ENCODE measurements around the gene NAGS. TPM values are rescaled to one million over a fixed set of nuclear protein-coding genes. Genes with fewer than 3 reads are reported as not detected.
"Not testable (repeated sequence)": the region's sequence is repeated elsewhere in the genome, so short reads cannot be mapped to it uniquely, and the experiment has no call there.

The NAGS gene
- total and polyA plus RNA-seq, 2 experiments from 2014 or later = 4.2 to 7.2 TPM

DNA sequence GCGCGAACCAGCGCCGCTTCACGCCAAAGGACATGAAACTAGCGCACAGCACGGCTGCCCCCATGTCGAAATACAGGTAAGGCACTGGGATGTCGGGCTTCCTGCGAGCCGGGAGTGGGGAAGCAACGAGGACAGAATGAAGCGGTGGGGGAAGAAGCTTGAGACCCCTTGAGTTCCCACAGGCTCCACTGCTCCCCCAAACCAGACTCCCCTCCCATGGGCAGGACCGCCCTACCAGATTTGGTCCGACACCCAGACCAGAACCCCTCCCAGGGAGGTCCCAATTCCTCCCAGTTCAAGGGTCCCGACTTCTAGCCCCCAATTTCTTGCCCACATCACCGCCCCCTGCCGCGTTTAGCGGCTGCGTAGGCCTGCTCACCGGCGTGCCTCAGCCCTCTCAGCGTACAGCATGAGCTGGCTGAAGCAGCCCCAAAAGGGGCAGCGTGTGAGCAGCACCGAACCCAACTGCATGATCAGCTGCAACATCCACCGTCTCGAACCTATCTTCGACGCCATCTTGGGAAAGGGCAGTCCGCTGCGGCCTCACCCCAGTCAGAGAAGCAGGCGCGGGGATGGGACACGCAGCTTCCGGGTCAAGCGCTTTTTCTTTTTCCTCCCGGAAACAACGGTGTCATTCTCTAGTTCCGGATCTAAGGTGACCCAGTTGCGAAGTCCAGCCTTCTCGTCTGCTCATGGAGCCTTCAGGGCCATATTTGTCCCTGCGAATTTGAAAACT lies 10.2 kb downstream of the NAGS start, which contains the start of gene TMEM101 (continued):
- TF ChIP-seq, protein P1, sequence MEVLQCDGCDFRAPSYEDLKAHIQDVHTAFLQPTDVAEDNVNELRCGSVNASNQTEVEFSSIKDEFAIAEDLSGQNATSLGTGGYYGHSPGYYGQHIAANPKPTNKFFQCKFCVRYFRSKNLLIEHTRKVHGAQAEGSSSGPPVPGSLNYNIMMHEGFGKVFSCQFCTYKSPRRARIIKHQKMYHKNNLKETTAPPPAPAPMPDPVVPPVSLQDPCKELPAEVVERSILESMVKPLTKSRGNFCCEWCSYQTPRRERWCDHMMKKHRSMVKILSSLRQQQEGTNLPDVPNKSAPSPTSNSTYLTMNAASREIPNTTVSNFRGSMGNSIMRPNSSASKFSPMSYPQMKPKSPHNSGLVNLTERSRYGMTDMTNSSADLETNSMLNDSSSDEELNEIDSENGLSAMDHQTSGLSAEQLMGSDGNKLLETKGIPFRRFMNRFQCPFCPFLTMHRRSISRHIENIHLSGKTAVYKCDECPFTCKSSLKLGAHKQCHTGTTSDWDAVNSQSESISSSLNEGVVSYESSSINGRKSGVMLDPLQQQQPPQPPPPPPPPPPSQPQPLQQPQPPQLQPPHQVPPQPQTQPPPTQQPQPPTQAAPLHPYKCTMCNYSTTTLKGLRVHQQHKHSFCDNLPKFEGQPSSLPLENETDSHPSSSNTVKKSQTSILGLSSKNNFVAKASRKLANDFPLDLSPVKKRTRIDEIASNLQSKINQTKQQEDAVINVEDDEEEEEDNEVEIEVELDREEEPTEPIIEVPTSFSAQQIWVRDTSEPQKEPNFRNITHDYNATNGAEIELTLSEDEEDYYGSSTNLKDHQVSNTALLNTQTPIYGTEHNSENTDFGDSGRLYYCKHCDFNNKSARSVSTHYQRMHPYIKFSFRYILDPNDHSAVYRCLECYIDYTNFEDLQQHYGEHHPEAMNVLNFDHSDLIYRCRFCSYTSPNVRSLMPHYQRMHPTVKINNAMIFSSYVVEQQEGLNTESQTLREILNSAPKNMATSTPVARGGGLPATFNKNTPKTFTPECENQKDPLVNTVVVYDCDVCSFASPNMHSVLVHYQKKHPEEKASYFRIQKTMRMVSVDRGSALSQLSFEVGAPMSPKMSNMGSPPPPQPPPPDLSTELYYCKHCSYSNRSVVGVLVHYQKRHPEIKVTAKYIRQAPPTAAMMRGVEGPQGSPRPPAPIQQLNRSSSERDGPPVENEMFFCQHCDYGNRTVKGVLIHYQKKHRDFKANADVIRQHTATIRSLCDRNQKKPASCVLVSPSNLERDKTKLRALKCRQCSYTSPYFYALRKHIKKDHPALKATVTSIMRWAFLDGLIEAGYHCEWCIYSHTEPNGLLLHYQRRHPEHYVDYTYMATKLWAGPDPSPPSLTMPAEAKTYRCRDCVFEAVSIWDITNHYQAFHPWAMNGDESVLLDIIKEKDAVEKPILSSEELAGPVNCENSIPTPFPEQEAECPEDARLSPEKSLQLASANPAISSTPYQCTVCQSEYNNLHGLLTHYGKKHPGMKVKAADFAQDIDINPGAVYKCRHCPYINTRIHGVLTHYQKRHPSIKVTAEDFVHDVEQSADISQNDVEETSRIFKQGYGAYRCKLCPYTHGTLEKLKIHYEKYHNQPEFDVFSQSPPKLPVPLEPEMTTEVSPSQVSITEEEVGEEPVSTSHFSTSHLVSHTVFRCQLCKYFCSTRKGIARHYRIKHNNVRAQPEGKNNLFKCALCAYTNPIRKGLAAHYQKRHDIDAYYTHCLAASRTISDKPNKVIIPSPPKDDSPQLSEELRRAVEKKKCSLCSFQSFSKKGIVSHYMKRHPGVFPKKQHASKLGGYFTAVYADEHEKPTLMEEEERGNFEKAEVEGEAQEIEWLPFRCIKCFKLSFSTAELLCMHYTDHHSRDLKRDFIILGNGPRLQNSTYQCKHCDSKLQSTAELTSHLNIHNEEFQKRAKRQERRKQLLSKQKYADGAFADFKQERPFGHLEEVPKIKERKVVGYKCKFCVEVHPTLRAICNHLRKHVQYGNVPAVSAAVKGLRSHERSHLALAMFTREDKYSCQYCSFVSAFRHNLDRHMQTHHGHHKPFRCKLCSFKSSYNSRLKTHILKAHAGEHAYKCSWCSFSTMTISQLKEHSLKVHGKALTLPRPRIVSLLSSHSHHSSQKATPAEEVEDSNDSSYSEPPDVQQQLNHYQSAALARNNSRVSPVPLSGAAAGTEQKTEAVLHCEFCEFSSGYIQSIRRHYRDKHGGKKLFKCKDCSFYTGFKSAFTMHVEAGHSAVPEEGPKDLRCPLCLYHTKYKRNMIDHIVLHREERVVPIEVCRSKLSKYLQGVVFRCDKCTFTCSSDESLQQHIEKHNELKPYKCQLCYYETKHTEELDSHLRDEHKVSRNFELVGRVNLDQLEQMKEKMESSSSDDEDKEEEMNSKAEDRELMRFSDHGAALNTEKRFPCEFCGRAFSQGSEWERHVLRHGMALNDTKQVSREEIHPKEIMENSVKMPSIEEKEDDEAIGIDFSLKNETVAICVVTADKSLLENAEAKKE (CRISPR knock-in tag; IDR thresholded peaks at IDR 0.05) = no peak

DNA sequence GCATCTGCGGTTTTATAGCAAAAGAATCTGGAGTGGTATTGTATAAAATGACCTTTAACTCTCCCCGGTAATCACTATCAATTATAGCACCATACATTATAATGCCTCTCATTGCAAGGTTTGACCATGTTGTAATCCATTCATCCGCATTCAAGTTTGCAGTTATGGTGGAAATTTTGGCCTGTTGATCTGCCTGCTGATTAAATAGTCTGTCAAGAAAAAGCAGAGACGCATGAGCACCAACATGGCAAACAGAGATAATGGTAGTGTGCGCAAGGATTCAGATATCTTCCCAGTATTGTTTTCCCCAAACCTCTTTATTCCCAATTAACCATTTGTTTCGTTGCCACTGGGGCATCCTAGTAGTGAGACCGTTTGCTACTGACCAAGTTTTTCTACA lies 16.8 kb downstream of the NAGS start:
- not testable (repeated sequence) for H3K27me3 ChIP-seq (ENCODE audit: insufficient read depth); H3K4me1 ChIP-seq (ENCODE audit: insufficient read depth)

GRCh38 chr17:44022246-44022645 lies 17.8 kb downstream of the NAGS start:
- H3K9me2 ChIP-seq (ENCODE audit: insufficient read depth) = no peaks in the 10 kb centered on the region
- H3K79me2 ChIP-seq (replicated peaks; ENCODE audit: insufficient read depth) = no peaks in the 10 kb centered on the region
- Mint-ChIP-seq H3K4me1 (no peaks in the 10 kb centered on the region), H3K36me3 (ENCODE audit: low read depth) (no peaks in the 10 kb centered on the region; the same call in 2 of the 3 replicates), H3K9me3 (no peaks in the 10 kb centered on the region), H3K4me3 (no peak overlapping the region), H3K27ac (no peak overlapping the region), H3K27me3 (ENCODE audit: insufficient read depth, low read depth, poor library complexity) (peaks cover 9% of the 10 kb centered on the region)
- H3K4me1 ChIP-seq (ENCODE audit: insufficient read depth) = no peaks in the 10 kb centered on the region
- ATAC-seq (no peak), DNase-seq (ENCODE audit: low spot score) (no peak)
- H2AFZ ChIP-seq = no peak overlapping the region
- H3K36me3 ChIP-seq (ENCODE audit: insufficient read depth) = no peaks in the 10 kb centered on the region
- H3K4me3 ChIP-seq = no peak overlapping the region
- 0 out of 2 replicates have a peak, but pooled peaks cover 3% of the 10 kb centered on the region for H3F3A ChIP-seq (replicated peaks; ENCODE audit: low read depth)
- H3K4me2 ChIP-seq = no peak overlapping the region
- no peak overlapping the region for H3K27ac ChIP-seq (ENCODE audit: low read depth)
- no peaks in the 10 kb centered on the region for H3K27me3 ChIP-seq (ENCODE audit: insufficient read depth)
- H4K20me1 ChIP-seq (replicated peaks; ENCODE audit: insufficient read depth) = peaks cover 7% of the 10 kb centered on the region; the same call in 1 of the 2 replicates
- TF ChIP-seq CREB1 (CRISPR knock-in tag; IDR thresholded peaks at IDR 0.05; ENCODE audit: low read depth) = no peak
- TF ChIP-seq ZNF331 (CRISPR knock-in tag; IDR thresholded peaks at IDR 0.05; ENCODE audit: low read depth) = no peak
- TF ChIP-seq NANOG (IDR thresholded peaks at IDR 0.05; ENCODE audit: borderline replicate concordance) = no peak
- no peak for TF ChIP-seq EZH2phosphoT487 (IDR thresholded peaks at IDR 0.05; ENCODE audit: unreplicated experiment)
- TF ChIP-seq, protein P2, sequence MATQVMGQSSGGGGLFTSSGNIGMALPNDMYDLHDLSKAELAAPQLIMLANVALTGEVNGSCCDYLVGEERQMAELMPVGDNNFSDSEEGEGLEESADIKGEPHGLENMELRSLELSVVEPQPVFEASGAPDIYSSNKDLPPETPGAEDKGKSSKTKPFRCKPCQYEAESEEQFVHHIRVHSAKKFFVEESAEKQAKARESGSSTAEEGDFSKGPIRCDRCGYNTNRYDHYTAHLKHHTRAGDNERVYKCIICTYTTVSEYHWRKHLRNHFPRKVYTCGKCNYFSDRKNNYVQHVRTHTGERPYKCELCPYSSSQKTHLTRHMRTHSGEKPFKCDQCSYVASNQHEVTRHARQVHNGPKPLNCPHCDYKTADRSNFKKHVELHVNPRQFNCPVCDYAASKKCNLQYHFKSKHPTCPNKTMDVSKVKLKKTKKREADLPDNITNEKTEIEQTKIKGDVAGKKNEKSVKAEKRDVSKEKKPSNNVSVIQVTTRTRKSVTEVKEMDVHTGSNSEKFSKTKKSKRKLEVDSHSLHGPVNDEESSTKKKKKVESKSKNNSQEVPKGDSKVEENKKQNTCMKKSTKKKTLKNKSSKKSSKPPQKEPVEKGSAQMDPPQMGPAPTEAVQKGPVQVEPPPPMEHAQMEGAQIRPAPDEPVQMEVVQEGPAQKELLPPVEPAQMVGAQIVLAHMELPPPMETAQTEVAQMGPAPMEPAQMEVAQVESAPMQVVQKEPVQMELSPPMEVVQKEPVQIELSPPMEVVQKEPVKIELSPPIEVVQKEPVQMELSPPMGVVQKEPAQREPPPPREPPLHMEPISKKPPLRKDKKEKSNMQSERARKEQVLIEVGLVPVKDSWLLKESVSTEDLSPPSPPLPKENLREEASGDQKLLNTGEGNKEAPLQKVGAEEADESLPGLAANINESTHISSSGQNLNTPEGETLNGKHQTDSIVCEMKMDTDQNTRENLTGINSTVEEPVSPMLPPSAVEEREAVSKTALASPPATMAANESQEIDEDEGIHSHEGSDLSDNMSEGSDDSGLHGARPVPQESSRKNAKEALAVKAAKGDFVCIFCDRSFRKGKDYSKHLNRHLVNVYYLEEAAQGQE (IDR thresholded peaks at IDR 0.05; ENCODE audit: unreplicated experiment) = no peak
- TF ChIP-seq, protein P3, sequence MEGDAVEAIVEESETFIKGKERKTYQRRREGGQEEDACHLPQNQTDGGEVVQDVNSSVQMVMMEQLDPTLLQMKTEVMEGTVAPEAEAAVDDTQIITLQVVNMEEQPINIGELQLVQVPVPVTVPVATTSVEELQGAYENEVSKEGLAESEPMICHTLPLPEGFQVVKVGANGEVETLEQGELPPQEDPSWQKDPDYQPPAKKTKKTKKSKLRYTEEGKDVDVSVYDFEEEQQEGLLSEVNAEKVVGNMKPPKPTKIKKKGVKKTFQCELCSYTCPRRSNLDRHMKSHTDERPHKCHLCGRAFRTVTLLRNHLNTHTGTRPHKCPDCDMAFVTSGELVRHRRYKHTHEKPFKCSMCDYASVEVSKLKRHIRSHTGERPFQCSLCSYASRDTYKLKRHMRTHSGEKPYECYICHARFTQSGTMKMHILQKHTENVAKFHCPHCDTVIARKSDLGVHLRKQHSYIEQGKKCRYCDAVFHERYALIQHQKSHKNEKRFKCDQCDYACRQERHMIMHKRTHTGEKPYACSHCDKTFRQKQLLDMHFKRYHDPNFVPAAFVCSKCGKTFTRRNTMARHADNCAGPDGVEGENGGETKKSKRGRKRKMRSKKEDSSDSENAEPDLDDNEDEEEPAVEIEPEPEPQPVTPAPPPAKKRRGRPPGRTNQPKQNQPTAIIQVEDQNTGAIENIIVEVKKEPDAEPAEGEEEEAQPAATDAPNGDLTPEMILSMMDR (conservative IDR thresholded peaks at IDR 0.05; ENCODE audit: low read depth in 2 of 2) = no peak

More for the DNA sequence above, 16.8 kb downstream of the NAGS start:
- not testable (repeated sequence) for DNase-seq (ENCODE audit: low spot score); H3K4me1 Mint-ChIP-seq; H3K9me3 Mint-ChIP-seq; H3K4me2 ChIP-seq; H3K27ac ChIP-seq (ENCODE audit: low read depth); H3K36me3 ChIP-seq (ENCODE audit: insufficient read depth); H4K20me1 ChIP-seq (replicated peaks; ENCODE audit: insufficient read depth); H3K79me2 ChIP-seq (replicated peaks; ENCODE audit: insufficient read depth); H3F3A ChIP-seq (replicated peaks; ENCODE audit: low read depth); H3K9me2 ChIP-seq (ENCODE audit: insufficient read depth); ATAC-seq; H3K36me3 Mint-ChIP-seq (ENCODE audit: low read depth); H3K4me3 Mint-ChIP-seq; H3K27me3 Mint-ChIP-seq (ENCODE audit: insufficient read depth, low read depth, poor library complexity); H2AFZ ChIP-seq; H3K27ac Mint-ChIP-seq; H3K4me3 ChIP-seq
